COR-L47 (cell line): ENCODE data around the gene AXL.
A peak's percentile ranks its signal among the peaks of the same experiment; 100 is the strongest.
"Not testable (repeated sequence)": the region's sequence is repeated elsewhere in the genome, so short reads cannot be mapped to it uniquely, and the experiment has no call there.

Experiments
- DNase-seq: peaks from one replicate; lab custom pipeline; 2025; lab: John Stamatoyannopoulos, UW

AXL gene

DNA sequence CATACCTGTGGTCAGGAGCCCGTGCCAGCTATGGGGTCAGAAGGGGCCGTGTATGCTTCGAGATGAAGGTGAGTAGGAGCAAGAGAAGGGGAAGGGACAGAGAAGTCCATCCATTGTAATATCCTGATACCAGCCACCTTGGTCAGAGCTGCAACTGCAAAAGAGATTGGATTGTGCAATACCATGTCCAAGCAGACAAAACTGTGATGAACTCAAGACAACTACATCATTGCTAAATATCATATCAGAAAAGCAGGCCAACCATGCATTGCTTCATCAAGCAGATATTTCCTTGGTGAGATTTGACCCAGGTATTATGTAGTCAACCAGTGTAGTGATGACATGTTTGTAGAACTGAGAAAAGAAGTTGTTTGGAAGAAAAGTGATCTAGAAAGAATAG is 57.2 kb downstream of the AXL start:
- DNase-seq: no peak

DNA sequence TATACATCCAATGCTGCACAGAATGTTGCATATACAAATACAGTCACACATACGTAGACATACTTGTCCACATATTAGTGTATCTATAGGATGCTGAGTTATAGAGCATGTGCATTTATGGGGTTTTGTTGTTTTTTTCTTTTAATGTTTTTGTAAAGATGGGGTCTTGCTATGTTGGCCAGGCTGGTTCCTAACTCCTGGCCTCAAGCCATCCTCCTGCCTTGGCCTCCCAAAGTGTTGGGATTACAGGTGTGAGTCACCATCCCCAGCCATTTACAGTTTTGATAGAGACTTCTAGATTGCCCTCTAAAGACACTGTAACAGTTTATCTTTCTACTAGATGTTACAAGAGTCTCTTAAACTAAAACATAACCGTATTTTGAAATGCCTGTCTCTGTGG is 59.5 kb downstream of the AXL start:
- DNase-seq: no peak

DNA sequence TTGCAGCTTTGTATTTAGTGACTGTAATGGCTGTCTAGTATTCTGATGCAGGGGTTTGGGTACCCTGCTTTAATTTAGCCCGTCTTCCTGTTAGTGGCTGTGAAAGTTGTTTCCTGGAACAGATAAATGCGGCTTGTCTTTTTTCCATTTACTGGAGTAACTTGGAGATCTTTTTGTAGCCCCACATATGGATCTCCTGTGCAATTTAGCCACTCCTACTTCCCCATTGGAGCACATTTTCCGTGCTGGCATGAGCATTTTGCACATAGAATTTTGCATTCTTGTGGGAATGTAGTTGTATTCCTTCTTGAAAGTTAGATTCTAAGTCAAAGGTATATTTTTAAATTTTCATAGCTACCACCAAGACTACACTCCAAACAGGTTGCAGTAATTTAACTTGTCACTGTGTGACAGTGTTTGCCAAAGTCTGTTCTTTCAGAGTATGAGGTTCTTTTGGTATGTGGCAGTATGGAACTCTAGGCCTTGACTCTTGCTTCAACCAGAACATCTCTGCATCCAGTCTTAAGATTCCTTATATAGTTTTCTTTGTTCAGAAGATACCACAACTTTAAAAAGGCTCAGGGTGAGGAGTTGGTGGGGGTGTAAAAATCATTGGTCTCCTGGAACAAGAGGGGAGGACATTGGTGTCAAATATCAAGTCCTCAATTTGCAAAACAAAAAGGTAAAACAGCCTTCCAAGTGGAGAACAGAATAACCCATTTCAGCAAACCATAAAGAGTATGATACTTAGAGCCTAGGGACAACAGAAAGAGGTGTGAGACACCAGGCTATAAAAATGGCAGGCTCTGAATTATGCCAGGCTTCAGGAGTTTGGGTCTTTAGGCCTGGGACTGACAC is 69.9 kb downstream of the AXL start:
- DNase-seq: no peak

DNA sequence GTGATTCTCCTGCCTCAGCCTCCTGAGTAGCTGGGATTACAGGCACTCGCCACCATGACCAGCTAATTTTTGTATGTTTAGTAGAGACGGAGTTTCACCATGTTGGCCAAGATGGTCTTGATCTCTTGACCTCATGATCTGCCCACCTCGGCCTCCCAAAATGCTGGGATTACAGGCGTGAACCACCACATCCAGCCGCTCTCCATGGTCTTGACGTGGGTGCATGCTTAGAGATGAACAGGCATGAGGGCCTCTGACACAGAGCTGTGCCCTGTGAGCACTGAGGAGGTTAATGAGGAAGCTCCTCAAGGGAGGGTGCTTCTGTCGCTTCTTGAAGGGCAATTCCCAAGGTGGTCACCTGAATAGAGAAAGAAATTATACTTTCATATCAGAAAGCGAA is 70.8 kb downstream of the AXL start:
- not testable (repeated sequence) for DNase-seq

DNA sequence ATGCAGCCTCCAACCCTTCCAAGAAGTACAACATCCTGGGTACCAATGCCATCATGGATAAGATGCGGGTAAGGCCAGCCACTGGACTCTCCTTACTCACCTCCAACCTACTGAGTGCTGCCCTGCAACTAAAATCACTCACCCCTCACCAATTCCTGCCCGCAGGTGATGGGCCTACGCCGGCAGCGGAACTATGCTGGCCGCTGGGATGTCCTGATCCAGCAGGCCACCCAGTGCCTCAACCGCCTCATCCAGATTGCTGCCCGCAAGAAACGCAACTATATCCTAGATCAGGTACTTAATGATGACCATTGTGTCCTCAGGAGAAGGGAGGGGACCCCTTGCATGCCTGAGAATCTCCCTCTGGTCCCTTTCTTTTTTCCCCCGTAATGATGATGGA is 75.4 kb downstream of the AXL start:
- DNase-seq: no peak

DNA sequence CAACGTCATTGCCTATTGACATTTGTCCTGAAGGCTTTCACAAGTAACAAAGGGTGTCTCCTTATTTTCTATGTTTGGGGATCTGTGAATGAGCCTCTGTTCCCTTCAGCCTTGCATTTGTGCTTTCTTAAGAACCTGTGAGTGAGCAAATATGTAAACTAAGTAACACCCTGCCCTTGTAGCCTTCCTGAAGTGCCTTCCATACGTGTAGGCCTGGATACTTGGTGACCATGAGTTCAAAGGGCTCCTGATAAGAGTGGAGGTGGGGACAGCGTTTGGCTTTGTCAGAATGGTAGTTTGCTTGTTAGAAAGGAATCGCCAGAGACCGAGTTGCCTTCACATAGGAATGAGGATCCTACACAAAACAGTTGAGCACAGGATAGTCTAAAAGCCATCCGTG is 76.5 kb downstream of the AXL start:
- DNase-seq: no peak

DNA sequence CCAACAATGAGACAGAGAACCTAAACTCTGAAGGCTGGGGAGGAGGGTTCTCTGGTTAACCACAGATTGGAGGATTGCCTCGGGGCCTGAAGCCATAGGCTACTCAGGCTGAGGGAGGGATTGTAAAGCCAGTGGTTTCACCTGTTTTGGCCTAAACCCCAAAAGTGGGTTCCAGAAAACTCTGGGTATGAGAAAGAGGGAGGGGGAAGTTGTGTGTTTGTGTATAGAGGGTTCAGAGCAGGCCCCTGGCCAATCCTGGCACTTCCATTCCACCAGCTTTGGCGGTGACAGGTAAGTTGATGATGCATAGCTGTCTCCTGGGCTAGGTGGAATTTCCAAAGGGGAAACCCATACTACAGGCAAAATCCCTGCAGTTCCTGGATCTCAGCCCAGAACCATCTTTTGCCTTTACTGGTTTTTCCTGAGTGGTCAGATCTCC is 77.4 kb downstream of the AXL start:
- no peak for DNase-seq

DNA sequence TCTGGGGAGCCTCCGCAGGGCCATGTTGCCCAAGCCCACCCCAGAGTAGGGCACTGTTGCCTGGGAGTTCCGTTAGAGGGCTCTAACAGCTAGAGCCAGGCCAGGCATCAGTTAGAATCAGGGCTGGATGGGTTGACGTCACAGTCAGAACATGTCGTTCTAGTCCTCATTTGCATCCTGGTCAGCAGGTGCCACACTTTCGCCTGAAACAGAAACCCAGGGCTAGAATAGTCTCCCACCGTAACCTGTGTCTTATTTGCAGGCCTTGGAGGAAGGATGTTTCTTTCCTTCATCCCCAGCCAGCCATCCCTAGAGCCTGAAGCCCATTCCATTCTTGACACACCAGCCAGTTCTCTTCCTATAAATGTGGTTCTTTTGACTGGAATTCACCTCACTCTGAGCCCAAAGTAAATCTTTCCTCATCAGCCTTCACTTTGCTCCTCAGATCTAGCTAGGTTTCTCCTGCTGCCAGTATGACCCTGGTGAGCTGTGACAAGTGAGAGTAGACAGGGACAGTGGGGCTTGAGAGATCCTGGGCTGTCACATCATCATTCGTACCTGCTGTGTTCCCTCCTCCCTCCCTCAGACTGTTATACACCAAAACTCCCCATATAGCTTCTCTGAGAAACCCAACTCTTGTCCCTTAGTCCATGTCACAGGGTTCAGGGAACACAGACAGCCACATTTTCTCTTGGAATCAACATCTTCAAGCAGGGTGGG is 78.8 kb downstream of the AXL start:
- no peak for DNase-seq

DNA sequence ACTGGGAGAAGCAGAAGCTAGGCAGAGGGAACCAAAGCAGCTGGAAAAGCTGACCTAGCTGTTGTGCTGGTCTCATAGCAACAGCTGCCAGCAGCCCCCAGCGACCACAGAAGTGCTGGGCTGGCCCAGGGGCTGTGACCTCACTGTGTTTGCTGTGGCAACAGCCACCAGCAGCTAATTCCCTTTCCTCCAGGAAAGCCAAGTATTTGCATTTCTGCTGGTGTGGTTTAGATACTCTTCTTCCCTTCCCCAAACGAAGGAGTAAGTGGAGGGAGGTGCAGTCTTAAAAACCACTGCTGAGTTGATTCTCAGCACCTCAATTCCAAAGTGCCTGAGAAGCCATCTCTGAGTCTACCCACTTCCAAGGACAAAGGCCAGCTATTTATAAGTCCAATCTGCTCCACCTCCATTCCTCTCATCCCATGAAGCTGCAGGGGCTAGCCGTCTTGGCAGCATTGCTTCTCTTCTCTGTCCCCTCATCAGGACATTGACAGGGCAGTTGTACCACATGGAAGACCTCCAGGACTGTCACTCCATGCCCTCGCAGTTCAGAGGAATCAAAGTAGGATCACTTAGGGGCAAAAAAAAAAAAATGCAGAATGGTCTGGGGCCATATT is 79.4 kb downstream of the AXL start:
- peak; percentile 2 for DNase-seq

DNA sequence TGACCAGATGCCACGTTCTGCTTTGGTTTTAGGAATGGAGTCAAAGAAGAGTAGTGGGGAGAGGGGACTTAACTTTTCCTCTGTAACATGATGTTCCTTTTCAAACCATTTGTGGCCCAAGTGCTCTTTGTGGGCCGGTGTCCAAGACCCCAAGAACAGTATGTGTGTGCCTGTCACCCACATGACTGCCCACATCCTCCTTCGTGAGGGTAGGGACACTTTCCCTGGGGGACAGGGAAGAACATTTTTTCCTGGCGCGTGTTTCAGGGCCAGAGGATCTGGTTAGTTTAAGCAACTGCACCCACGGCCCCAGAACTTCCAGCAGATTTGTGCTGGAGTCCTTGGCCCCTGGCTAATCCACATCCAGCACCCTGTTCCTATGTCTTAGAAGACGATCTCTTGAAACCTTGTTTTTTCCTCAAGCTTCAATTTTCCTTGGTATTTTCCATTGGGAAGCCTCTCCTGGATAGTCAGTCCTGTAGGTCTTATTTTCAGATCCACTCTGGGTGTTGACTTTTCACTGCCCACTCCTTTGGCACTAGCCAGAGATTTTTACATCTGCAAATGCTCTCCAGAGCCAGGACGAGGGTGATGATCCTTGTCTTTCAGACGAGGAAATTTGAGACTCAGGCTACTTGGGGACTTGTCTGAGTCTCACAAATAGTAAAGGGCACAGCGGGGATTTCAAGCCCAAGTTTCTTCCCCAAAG is 80.2 kb downstream of the AXL start:
- DNase-seq: no peak

DNA sequence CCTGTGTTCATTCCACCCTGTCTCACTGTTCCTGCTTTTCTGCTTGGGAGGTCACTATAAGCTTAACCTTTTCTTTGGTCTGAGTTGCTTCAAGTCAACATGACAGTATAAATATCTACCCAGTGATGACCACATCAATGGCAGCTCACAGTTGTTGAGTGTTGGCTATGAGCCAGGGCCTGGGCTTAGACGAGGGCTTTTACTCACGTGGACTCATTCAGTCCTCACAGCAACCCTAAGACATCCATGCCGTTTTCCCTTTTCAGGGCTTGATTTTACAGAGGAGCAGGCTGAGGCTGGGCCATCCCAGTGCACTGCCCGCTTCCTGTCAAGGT is 80.7 kb downstream of the AXL start:
- DNase-seq: no peak

DNA sequence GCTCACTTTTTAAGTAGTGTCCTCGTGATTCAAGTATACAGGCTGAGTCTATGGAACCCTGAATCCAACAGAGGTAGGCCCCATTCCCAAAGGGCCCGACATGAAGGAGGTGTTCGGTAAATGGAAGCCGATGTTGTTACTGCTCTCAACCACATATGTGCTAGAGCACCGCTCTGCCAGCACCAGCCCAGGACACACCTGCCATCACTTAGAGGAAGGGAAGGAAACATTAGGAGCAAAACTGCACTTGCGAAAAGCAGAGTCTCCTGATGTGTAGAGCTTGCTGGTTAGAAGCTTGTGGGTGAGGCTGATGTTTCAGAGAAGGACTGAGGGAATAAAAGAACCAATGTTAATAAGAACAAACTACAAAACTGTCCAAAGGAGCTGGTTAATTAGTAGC is 81.5 kb downstream of the AXL start:
- no peak for DNase-seq

DNA sequence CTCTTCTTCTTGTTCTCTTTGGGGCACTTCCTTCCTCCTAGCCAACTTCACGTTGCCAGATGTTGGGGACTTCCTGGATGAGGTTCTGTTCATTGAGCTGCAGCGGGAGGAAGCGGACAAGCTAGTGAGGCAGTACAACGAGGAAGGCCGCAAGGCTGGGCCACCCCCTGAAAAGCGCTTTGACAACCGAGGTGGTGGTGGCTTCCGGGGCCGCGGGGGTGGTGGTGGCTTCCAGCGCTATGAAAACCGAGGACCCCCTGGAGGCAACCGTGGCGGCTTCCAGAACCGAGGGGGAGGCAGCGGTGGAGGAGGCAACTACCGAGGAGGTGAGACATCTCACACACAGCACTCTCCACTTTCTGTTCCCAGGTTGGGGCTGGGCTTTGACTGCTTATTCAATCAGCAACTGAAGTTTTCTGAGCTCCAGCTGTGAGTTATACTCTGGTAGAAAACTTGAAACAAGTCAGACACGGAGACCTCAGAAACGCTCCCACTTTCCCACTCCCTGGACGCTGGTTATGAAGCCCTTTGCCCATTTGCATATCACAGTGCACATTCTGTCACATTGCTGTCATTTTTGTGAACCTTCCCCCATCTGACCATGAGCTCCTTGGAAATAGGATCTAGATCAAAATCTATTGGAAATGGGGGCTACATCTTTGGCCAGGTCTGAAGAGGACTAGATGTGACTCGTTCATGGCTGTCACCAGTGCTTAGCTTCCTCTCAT is 83.8 kb downstream of the AXL start:
- no peak for DNase-seq

DNA sequence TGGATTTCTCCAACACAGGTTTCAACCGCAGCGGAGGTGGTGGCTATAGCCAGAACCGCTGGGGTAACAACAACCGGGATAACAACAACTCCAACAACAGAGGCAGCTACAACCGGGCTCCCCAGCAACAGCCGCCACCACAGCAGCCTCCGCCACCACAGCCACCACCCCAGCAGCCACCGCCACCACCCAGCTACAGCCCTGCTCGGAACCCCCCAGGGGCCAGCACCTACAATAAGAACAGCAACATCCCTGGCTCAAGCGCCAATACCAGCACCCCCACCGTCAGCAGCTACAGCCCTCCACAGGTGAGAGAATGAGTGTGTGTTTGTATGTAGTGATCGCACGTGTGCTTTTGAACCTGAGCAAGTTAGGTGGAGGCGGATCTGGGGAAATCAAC is 84.9 kb downstream of the AXL start:
- no peak for DNase-seq

DNA sequence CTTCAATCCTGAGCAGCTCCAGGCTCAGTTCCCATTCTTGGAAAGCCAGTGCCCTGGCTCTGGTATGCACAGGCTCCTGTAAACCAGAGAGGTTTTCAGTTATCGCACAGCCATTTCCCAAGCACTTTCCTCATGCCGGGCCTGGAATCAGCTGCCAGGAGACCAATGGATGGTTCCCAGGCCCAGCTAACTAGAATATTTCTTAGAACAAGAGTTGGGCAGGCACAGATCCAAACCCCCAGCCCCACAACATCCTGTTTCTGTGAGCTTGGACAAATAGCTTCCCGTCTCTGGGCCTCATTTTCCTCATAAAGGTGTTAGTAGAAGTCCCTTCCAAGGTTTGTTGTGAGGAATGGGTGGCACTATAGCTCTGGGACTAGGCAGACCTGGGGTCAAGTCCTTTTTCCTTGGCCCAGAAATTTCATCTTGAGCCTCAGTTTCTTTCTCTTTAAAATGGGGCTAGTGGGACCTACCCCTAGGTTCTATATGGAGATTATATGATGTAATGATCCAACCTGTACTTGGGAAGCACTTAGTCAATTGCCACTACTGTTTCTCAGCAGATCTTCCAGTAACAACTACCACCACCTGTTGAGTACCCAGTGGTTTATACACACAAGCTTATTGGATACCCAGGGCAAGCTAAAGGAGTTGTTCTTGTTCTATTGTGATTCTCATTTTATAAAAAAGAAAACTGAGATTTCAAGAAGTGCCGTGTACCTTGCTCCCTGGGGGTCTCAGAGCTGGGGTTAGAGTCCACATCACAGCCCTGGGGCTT is 85.9 kb downstream of the AXL start:
- DNase-seq: no peak

DNA sequence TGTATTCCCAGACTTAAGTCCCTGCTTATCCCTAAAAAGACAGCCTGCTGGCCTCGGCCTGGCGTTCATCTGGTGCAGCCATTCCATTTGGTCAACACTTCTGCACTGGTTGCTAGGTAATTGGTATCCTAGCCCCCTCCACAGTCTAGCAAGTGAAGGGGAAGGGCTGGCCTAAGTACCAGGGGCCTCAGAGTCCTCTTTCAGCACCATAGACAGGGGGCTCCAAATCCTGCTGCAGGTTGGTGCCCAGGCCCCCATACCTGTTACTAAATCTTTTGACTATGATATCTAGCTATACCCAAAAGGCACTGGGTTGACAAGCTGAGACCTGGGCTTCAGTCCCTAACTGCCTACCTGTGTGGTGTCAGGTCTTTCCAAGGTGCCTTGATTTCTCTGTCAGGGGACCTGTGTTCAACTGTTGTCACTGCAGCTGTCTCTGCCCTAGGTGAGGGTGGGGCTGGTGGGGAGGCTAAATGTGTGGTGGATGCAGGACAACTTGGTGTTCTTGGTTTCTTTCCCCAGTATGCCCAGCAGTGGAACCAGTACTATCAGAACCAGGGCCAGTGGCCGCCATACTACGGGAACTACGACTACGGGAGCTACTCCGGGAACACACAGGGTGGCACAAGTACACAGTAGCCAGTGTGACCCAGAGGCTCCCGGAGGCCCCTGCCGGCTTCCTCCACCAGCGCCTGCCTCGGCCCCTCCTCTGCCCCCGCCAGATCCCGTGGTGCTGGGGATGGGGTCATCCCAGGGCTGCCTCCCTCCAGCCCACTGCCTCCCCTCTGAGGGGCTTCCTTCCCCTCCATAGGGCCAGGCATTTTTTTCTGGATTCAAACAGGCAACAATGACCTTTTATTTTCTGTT is 87.1 kb downstream of the AXL start:
- no peak for DNase-seq

DNA sequence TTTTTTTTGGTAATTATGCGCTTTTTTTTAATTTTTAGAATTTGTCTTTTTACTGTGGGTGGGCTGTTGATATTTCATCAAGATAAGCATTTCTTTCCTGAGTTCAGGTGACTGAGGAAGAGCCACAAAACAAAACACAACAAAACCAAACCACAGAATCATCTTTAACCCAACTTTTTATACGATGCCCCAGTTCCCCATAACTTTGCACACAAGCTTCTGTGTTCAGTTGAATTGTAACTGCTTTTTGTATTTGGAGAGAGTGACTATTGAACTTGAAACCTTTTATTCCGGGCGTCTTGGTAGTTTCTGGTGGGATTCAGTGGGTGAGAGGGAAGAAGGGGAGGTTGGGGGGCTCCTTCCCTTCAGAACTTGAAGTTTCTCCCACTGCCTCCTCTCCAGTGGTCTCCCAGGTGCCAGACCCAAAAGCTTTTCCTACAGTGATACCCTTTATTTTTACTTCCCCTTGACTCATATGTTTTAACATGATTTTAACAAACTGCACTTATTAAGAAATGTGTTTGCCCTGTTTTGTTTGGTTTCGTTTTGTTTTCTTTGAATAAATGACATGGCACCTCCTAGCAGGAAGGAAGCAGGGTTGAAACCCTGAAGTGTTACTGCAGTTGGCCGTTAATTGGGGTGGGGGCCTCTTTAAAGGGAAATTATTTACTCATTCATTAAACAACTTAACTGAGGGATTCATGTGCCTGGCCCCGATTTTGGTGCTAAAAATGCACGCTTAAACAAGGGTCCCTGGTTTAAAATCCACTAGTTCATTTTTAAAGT is 88.3 kb downstream of the AXL start:
- no peak for DNase-seq

DNA sequence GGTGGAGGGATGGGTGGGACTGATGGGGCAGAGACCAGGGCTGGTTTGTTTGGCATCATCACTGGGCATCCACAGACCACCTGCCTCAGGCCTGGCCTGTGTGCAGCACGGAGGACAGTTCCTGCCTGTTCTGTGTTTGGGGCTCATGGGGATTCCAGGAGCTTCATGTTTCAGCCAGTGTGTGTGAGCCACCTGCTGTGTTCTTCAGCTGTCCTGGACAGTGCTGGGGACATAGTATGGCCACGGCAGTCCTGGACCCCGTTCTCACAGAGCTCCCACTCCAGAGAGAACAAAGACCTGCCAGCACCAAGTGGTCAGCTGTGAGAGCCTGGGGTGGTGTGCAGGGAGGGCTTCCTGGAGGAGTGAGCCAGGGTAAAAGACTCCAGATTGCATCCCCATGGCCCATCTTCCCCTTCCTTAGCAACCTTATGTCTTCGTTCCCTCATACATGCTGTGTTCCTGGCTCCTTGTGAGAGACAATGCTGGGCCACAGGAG is 89.0 kb downstream of the AXL start:
- DNase-seq: no peak
